Breast epithelium (tissue), 3 donors: Measurements from ENCODE around the gene CDH13.

Experiments used
- CTCF ChIP-seq, 3 donors: fragments of 450-650 bp; IDR thresholded peaks; one replicate each; pipeline ENCODE4 v1.5.1; 2016 to 2017; ENCODE audit warnings: antibody characterized with exemption in 3 of 3, mild to moderate bottlenecking in 3 of 3, moderate library complexity in 3 of 3
- POLR2A ChIP-seq: fragments of 450-650 bp; IDR thresholded peaks from one replicate; pipeline ENCODE4 v1.6.1; 2016; ENCODE audit warnings: antibody characterized with exemption, mild to moderate bottlenecking, moderate library complexity
- POLR2AphosphoS5 ChIP-seq, 3 donors: sonication (generic); formaldehyde crosslinking; IDR thresholded peaks; one replicate each; pipeline ENCODE4 v1.6.1; 2017; ENCODE audit warnings: antibody characterized with exemption in 3 of 3

- TF ChIP-seq CTCF (IDR thresholded peaks at IDR 0.05): no peak
- no peak for TF ChIP-seq POLR2AphosphoS5 (IDR thresholded peaks at IDR 0.05)
- TF ChIP-seq POLR2A: no peak
Observed at GRCh38 chr16:82767808-82768207, 141.0 kb downstream of the CDH13 start.
